KBM-7 (cell line): ENCODE measurements around the gene VWA5B1.
"Not testable (repeated sequence)": the region's sequence is repeated elsewhere in the genome, so short reads cannot be mapped to it uniquely, and the experiment has no call there.

Experiments
- DNase-seq: peaks from one replicate; pipeline ENCODE4 v3.0.0-alpha.2; 2015
- in situ Hi-C: fragments of 300-500 bp; cut with MboI; formaldehyde crosslinking; loops from 2 replicates; pipeline ENCODE4 v1.14.3; 2020; ENCODE audit warnings: low sequenced_read_pairs, low pct_unique_long_range_greater_than_20kb, mixed read lengths

VWA5B1 gene, protein sequence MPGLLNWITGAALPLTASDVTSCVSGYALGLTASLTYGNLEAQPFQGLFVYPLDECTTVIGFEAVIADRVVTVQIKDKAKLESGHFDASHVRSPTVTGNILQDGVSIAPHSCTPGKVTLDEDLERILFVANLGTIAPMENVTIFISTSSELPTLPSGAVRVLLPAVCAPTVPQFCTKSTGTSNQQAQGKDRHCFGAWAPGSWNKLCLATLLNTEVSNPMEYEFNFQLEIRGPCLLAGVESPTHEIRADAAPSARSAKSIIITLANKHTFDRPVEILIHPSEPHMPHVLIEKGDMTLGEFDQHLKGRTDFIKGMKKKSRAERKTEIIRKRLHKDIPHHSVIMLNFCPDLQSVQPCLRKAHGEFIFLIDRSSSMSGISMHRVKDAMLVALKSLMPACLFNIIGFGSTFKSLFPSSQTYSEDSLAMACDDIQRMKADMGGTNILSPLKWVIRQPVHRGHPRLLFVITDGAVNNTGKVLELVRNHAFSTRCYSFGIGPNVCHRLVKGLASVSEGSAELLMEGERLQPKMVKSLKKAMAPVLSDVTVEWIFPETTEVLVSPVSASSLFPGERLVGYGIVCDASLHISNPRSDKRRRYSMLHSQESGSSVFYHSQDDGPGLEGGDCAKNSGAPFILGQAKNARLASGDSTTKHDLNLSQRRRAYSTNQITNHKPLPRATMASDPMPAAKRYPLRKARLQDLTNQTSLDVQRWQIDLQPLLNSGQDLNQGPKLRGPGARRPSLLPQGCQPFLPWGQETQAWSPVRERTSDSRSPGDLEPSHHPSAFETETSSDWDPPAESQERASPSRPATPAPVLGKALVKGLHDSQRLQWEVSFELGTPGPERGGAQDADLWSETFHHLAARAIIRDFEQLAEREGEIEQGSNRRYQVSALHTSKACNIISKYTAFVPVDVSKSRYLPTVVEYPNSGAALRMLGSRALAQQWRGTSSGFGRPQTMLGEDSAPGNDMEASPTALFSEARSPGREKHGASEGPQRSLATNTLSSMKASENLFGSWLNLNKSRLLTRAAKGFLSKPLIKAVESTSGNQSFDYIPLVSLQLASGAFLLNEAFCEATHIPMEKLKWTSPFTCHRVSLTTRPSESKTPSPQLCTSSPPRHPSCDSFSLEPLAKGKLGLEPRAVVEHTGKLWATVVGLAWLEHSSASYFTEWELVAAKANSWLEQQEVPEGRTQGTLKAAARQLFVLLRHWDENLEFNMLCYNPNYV

GRCh38 chr1:20290624-20291597 lies at the start of gene VWA5B1:
Gene VWA5B1, plus strand, starts transcription at chr1:20290875. Its CDS starts 19,727 bp downstream, at chr1:20310602.
- DNase-seq = no peak
- in situ Hi-C loops = no loop called here

- in situ Hi-C loops = no loop called here
- no peak for DNase-seq
Observed at GRCh38 chr1:20242890-20243479, 47.7 kb upstream of the VWA5B1 start.

DNA sequence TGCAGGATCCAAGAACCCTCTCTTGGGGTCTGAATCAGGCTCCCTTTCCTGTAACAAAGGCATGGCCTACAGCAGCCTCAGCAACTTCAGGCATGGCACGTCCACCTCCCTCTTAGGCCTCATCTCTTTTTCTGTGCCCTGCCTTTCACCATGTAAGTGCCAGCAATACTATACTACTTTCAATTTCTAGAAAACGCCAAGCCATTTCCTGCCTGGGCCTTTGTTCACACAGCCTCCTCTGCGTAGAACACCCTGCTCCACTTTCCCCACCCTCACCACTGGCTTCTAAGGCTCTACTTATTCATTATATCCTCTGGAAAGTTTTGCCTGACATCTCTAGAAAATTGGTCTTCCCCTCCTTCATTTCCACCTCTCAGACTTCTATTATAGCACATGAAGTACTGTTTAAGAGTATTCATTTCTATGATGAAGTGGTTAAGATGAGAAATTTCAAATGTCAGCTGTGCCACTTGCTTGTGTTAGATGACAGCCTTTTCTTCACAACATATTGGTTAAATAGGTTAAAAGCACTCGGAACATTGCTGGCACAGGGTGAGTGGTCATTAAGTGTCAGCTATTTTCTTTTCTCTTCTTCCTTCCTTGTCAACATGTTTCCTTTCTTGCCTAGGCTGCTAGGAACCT lies 41.6 kb upstream of the VWA5B1 start:
- DNase-seq = no peak
- in situ Hi-C loops = no loop called here

DNA sequence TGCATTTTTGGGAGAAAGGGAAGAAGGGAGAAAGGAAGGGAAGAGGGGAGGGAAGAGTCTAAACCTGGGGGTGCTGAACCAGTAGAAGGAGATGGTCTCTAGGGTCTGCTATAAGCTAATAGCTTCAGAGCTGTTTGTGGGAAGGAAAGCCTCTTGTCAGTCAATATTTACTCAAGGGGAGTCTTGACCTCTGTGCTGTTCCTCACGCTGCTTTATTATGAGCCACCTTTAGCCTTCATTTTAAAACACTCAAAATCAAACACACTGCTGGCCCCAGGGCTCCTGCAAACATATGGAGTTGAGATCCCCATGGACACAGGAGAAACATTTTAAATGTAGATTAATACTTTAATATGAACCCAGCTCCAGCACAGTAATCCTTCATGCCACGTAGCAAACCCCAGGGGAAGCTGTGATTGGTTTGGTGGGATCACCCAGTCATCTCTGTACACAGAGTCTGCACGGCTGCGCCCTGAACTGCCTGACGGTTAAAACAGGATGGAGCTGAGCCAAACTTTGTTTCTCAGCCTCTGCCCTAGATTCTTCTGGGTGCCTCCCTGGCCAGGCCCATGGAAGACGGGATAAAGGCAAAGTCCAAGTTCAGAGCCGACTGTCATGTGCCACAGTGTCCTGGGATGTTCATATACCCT lies 40.2 kb upstream of the VWA5B1 start:
- no peak for DNase-seq
- in situ Hi-C loops = no loop called here

GRCh38 chr1:20252587-20252986 lies 38.1 kb upstream of the VWA5B1 start:
- in situ Hi-C loops = no loop called here
- no peak for DNase-seq

DNA sequence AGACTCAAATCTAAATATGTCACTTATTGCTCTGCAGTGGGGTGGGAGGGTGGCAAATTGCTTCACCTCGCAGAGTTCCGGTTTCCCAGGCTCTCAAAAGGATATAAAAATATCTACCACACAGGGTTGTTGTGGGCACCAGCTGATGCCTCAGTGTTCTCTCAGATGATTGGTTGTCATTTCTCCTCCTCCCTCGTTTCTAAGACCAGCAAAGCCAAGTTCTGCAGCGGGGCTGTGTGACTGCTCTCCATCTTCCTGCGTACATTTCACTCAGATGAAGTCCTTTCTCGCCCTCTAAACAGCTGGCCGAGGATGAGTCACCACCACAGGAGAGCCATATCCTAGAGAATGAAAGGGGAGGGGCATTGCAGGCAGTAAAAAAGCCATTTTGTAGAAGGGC lies 35.0 kb upstream of the VWA5B1 start:
- no peak for DNase-seq
- in situ Hi-C loops = no loop called here

DNA sequence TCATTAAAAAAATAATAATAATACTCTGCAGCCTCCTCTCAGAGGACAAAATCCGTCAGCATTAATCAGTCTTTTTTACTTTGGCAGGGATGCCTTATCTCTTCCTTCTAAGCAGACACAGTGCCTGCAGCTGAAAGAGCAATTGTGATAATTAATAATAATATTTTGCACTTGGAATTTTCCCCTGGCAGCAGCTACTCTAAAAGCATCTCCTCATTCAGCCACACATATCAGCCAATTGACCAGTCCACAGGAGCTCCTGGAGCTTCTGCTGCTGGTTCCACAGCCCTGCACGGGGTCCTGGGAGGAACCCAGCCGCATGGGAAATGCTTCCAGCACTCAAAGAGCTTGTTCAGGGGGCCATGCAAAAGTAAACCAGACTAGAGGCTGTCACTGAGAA lies 31.0 kb upstream of the VWA5B1 start:
- no peak for DNase-seq
- in situ Hi-C loops = no loop called here

DNA sequence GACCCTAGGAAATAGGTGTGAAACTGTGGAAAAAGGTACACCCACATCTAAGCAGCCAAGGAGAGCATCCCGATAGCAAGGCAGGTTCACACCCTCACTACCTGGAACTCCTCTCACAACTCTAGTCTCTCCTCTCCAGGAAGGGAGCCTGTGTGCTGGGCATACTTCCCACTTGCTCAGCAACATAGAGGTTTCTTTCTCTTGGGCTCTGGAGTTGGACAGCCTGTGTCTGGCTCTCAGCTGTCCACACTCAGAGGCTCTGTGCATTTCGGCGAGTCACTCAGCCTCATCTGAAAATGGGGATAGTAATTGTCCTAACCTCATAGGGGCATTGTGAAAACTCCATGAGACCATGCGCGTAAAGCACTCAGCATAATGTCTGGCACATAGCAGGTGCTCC lies 29.6 kb upstream of the VWA5B1 start:
- DNase-seq = no peak
- in situ Hi-C loops = no loop called here

- in situ Hi-C loops = no loop called here
- no peak for DNase-seq
Observed at GRCh38 chr1:20262810-20263534, 27.7 kb upstream of the VWA5B1 start.

DNA sequence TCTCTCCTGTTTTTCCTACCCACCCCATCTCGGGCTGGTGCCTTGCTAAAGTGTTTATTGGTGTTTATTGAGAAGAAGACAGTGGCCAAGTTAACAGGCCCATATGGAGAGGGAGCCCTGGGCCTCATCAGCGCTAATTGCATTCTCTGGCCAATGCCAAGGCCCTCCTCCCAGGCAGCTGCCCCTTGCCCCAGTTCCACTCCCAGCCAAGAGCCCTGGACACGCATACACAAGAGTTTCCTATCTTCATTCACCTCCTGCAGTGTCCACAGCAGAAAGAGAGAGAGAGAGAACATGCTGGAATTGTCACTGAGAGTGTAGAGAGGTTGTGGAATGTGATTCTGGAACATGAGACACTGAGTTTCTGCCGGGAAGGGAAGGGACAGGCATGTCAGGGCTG lies 25.4 kb upstream of the VWA5B1 start:
- in situ Hi-C loops = no loop called here
- no peak for DNase-seq

DNA sequence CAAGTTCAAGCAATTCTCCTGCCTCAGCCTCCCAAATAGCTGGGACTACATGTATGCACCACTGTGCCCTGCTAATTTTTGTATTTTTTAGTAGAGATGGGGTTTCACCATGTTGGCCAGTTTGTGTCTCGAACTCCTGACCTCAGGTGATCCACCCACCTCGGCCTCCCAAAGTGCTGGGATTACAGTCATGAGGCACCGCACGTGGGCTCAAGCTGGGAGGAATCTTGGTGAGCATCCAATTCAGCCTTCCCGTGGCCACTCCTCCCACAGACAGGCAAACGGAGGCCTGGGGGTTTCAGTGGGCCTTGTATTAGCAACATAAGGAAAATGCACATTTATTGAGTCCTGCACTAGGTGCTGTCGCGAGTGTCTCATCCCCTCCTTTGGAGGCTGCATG lies 24.5 kb upstream of the VWA5B1 start:
- DNase-seq = no peak
- in situ Hi-C loops = no loop called here

DNA sequence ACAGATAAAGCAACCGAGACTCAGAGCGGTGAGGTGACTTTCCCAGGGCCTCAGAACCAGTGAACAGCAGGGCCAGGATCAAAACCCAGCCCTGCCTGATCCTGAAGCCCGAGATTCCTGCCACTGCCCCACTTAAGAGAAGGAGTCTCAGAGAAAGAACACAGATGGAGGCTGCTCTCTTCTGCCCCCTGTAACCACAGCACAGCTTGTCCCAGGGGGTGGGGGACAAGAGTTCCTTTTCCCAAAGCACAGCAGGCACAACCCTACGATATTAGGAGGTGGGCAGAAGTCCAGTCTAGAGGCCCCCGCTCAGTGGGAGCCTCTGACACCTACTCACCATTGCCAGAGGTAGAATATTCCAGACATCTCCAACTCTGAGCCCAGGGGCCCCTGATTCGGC lies 24.0 kb upstream of the VWA5B1 start:
- no peak for DNase-seq
- in situ Hi-C loops = no loop called here

GRCh38 chr1:20271498-20272400 lies 18.9 kb upstream of the VWA5B1 start:
- in situ Hi-C loops = no loop called here
- DNase-seq = no peak

GRCh38 chr1:20273716-20274115 lies 17.0 kb upstream of the VWA5B1 start:
- in situ Hi-C loops, DNase-seq: not testable (repeated sequence)

DNA sequence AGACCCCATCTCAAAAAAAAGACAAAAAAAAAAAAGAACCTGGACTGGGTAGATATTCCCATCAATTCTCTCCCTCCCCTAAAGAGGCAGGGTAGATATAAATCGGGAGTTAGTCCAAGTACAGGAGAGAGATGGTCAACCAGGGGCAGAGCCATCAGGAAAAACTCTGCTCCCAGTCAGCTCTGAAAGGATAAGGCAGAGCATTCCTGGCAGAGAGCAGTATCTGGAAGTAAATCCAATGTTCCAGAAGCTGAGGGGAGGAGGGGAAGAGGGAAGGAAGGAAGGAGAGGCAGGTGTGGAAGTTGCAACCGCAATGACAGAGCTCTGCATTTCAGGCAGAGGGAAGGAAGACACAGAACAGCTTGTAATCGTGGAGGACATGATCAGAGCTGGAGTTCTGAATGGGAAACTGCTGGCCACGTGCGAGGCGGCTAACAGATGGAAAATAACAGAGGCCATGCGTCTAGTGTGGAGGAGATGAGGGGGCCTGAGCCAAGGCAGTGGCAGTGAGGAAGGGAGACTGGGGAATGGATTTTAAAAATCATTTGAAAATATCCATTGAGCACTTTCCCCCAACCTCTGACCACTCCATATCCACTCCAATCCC lies 15.3 kb upstream of the VWA5B1 start:
- in situ Hi-C loops = no loop called here
- DNase-seq = no peak
